GM18499 (cell line): ENCODE measurements around the gene PSD4.

Experiments
- ATAC-seq: cut with Tn5 transposase; IDR thresholded peaks from one replicate; pipeline ENCODE4 v1.9.1; 2021; ENCODE audit warnings: moderate number of reproducible peaks; ENCODE audit not compliant: insufficient read depth, unreplicated experiment

PSD4 gene

DNA sequence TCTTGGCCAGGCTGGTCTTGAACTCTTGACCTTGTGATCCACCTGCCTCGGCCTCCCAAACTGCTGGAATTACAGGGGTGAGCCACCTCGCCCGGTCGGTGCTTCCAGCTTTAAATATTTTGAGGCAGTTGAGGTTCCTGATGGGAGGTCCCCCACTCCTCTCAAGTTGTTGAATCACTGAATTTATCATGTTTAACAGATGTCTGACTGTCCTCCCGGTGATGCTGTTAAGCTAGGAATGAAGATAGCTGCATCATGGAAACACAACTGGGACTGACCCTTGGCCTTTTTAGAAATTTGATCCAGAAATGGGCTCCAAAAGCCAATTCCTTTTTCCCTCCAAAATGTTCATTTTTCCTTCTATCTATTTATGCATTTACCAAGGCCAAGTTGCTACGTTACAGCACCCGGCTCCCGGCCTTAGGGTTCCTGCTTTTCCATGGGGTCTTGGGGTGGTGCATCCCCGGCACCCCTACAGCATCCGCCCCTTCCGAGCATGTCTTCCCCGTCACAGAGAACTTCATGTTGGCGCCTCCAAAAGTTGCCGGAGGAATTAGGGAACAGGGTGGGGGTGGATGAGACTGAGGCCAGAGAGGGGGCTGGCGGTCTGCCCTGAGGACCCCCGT, 61.1 kb downstream of the PSD4 start:
- no peak for ATAC-seq

DNA sequence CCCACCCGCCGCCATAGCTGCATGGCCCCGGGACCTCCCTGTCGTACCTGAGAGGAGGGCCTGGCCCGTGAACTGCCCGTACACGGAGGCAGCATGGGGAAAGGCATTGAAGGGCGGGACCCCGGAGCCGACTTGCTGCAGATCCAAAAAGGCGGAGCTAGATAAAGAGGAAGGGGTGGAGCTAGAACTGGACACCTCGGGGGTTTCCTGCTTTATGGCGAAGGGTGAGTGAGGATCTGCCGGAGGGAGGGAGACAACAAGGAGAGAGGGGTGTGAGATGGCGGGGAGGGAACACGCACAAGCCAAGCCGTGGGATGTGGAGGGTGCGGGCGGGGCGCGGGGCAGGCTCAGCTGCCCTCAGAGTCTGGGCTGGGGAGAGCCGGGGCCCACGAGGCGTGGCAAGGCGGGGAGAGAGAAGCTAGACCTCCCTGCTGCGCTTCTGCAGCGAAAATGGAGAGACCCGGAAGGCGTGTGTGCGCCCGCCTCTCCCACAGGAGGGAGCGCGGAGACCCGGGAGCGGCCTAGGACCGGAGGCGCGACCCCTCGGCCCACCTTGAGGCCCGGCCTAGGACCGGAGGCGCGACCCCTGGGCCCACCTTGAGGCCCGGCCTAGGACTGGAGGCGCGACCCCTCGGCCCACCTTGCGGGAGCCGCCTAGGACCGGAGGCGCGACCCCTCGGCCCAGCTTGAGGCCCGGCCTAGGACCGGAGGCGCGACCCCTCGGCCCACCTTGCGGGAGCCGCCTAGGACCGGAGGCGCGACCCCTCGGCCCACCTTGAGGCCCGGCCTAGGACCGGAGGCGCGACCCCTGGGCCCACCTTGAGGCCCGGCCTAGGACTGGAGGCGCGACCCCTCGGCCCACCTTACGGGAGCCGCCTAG, 61.8 kb downstream of the PSD4 start:
- ATAC-seq: peak; percentile 43

DNA sequence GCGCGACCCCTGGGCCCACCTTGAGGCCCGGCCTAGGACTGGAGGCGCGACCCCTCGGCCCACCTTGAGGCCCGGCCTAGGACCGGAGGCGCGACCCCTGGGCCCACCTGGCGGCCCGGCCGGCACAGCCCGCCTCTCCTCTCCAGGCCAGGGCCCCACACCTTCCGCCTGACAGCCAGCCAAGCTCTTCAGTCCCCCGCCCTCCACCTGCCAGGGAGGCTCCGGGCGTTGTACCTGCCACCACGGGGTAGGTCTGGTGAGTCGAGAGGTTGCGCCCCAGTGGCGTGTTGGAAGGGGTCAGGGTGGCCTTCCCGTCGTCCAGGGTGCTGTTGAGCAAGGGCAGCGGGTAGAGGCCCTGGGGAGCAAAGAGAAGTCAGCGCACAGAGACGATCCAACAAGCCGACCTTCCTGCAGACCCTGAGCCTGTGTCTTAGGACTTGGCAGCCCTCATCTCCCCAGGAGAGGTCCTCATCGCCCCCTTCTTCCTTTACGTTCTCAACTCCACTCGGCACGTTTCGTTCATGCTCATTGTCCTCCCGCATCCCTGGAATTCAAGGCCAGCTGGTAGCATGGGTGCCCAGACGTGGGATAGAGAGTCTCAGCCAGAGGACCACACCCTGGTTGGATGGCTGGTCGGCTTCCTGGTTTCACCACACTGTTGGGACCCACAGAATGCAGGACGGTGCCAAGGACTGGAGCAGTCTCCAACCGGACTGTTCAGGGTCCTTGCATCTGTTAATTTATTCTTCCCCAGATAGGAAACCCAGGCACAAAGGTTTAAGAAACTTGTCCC, 62.8 kb downstream of the PSD4 start:
- no peak for ATAC-seq

GRCh38 chr2:113237604-113238160, 63.9 kb downstream of the PSD4 start:
- no peak for ATAC-seq

GRCh38 chr2:113238871-113239839, 65.4 kb downstream of the PSD4 start:
- no peak for ATAC-seq

GRCh38 chr2:113240150-113240914, 66.6 kb downstream of the PSD4 start:
- no peak for ATAC-seq

GRCh38 chr2:113240915-113241911, 67.4 kb downstream of the PSD4 start:
- no peak for ATAC-seq

GRCh38 chr2:113242327-113242726, 68.6 kb downstream of the PSD4 start:
- ATAC-seq: no peak

- ATAC-seq: no peak
Measured at GRCh38 chr2:113245276-113245711, 71.5 kb downstream of the PSD4 start.

DNA sequence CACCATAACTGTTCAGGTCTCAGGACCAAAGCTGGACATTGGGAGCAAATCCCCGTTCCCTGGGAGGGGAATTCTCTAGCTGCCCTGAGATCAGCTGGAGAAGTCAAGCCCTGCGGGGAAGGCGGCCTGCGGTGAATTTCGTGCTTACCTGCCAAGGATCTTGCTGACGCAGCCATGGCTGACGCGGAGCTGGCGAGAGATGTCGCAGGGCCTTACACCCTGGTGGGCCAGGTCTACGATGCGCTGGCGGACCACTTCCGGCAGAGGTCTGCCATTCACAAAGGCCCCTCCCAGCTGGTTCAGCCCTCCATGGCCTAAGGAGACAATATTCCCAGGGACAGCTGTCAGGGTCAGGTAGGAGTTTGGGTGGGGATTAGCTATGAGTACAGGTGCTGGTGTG, 72.8 kb downstream of the PSD4 start:
- no peak for ATAC-seq

- ATAC-seq: no peak
Measured at GRCh38 chr2:113248997-113249770, 75.4 kb downstream of the PSD4 start.

DNA sequence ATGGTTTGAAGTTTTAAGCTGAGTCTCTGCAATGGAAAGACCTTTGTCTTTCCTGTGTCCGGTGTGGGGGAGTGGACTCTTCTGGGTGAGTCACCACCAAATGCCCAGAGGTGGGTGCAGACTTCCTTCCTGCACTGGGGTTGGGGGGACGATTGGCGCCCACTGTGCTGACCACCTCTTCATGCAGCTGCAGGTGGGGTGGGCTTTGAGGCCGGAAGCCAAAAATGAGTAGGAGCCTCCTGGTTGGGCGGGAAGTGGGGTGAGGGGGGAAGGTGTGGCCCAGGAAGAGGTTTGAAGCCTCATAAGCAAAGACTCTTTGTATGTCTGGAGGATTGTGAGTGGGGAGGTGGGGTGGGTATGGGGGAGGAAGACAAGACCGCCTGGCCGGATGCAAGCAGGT, 77.3 kb downstream of the PSD4 start:
- no peak for ATAC-seq

GRCh38 chr2:113252047-113252590, 78.3 kb downstream of the PSD4 start:
- no peak for ATAC-seq

DNA sequence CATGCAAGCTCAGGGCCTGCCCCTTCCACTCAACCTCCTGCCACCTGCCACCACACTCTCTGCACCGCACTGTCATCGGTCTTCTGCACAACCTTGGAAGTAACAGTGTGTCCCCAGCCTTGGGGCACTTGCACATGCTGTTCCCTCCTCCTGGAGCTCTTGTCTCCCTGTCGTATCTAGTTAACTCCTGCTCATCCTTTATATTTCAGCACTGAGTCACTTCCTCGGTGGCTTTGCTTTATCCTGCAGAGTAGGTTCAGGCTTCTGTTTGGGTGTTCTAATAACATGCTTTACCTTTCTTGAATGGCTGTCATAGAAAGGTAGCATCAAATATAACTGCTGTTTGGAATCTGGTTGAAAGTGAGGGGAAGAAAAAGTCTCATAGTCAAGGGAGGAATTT, 79.7 kb downstream of the PSD4 start:
- no peak for ATAC-seq

GRCh38 chr2:113255140-113256070, 81.6 kb downstream of the PSD4 start:
- no peak for ATAC-seq
